Right lobe of liver (tissue), 4 donors: Measurements from ENCODE around the gene POLE4.

Experiments
- CTCF ChIP-seq, 4 donors: fragments of 200-600 bp in 3 of 4; fragments of 450-650 bp in 1 of 4; IDR thresholded peaks; one replicate each; pipeline versions ENCODE4 v1.5.1 to v1.8.0; 2016 to 2022; ENCODE audit warnings: antibody characterized with exemption in 4 of 4, mild to moderate bottlenecking in 2 of 4
- POLR2A ChIP-seq: fragments of 450-650 bp; IDR thresholded peaks from one replicate; pipeline ENCODE4 v1.6.1; 2017; ENCODE audit warnings: antibody characterized with exemption, mild to moderate bottlenecking
- donor health status: DM: no; HTN: no; CAD: no.
- donor health status: DM: no; HTN: no; CAD: no.
- donor health status: DM: no; HTN: yes; CAD: no.

DNA sequence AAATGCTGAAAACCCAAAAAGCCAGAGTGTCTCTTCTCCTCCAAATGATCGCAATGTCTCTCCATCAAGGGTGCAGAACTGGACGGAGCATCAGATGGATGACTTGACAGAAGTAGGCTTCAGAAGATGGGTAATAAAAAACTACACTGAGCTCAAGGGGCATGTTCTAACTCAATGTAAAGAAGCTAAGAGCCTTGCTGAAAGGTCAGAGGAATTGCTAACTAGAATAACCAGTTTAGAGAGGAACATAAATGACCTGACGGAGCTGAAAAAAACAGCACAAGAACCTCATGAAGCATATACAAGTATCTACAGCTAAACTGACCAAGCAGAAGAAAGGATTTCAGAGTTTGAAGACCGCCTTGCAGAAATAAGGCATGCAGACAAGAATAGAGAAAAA, 9.7 kb upstream of the POLE4 start:
- TF ChIP-seq CTCF (IDR thresholded peaks at IDR 0.05) (no peak), POLR2A (no peak)
